ENCODE results near the gene CCL15.

The CCL15 gene

DNA sequence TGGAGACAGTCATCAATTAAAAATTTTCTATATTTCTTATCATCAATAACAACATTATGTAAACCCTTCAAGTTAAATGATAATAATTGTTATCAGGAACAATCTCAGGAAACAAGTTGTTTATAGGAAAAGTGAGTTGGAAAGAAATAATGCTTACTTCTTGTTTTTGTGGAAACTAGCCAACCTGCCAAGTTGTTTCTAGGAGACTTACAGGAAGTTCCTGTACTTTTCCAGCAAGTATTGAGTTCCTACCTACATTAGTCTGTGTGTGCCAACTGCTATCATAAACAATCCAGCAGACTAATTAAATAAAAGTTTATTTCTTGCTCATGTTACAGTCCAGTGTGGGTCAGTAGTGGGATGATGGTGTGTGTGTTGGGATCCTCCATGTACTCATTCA lies 13.2 kb downstream of the CCL15 start:
- DNase-seq = no peak

DNA sequence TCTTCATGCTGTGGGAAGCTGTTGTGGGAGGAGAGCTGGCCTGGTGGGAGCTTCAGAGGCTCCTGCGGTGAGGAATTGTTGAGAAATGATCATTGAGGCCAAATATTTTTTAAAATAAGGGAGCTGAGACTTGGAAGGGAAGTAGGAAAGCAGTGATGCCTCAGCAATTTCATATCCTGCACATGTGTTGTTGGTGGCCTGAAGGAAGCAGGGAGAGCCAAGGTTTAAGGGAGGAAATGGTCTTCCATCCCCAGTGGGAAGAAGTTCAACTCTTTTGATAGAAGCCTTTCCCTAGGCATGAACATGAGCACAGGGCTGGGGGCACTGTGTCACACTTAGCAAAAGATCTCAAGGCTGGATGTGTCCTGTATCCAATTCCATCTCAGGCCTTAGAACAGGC lies 14.7 kb downstream of the CCL15 start, which contains the start of gene CCL14:
CCL14 (minus strand) TSS at position 87 of the 400 bp plus-strand sequence; CDS start at position 7, 80 bp downstream.
- DNase-seq = no peak

DNA sequence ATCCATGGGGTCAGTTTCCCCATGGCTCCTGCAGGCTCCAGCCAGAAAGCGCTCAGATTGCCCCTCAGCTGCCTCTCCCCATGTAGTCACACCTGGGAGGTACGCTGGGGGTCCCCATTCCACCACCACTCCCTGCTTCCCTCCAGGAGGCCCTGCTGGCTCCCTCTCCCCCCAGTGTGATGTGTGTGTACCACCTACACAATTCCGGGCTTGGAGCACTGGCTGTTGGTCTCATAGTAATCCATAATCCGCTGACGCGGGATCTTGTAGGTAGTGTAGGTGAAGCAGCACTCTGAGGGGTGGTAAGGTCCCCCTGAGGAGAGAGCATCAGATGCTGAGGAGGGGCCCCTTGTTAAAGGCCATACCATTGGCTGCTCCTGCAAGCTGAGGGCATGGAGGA lies 17.2 kb downstream of the CCL15 start:
- DNase-seq = no peak

DNA sequence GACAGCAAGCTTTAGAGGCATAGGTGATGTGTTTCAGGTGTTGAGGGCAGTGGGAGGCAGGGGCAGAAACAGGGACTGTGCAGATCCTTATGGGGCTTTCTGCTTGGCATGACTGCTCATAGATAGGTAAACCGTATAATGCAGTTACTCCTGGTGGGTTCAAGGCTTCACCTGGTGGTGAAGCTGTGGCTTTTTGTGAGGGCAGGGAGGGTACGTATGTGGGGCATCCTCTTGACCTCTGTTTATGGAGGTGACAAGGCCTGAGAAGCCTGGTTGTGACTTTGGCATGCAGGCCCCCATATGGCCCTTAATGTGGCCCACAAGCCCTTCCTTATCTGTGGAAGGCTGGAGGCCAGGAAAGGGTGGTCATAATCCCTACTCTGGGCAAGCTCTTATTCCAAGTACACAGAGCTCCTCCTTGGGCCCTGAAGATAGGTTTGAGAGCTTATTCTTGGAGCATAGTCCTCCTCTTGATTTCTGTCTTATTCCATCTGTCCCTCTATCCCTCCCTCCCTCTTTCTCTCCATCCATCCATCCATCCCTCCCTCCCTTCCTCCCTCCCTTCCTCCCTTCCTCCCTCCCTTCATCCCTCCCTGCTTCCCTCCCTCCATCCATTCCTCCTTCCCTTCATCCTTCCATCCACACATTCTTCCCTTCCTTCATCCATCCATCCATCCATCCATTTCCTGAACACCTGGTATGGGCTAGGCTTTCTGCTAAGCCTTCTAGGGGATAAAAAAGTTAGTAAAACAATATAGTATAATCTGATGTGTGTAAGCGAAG lies 18.8 kb downstream of the CCL15 start:
- DNase-seq = no peak

DNA sequence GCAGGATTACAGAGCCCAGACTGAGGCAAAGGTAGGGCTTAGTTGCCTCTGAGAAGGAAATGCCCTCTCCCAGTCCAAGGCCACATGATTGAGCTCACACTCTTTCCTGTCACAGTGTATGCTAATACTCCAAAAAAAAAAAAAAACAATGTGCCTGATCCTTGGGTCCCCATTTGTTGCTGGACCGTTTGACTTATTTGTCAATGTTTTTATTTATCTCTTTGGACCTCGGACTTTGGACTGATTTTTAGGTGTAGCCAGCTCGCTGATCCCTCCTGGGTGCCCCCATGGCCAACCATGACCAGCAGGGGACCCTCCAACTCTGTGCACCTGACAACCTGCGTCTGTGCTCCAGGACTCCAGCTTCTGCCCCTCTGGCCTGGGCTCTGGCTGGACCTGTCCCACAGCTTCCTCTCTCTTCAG lies 19.4 kb downstream of the CCL15 start:
- no peak for DNase-seq

DNA sequence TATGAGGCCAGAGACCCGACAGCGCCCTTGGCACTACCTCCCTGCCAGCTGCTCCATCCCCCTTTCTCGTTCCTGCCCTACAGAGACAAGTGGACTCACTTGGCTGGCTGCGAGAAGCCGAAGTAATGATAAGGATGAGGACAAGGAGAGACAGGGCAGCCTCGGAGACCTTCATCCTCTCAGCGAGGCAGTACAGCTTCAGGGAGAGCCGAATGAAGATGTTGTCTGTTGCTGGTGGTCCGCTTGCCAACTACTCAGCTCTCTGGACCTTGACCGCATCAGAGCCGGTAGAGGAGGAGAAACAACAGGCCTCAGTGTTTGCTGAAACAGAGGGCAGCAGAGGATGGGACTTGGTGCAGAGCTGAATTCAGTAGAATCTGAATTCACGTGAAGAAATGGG lies 20.1 kb downstream of the CCL15 start, which contains the start of gene CCL16:
CCL16 (minus strand) TSS at position 252 of the 400 bp plus-strand sequence; CDS start at position 175, 77 bp downstream.
- no peak for DNase-seq

DNA sequence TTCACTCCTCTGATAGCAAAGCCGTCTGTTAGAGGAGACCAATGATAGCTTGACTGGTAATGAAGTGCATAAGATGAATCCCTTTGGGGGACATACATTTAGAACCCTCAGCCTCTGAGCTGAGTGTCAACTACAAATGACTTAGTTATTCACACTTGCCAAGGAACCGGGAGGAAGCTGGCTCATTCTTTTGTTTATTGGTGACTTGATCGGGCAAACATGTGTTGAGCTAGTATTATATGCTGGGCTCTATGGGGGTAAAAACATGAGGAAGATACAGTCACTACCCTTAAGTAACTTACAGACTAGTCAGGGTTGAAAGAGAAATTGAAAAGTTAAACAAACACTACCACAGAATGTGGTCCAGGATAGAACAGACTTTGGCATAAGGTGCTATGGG lies 23.0 kb downstream of the CCL15 start:
- DNase-seq = no peak

DNA sequence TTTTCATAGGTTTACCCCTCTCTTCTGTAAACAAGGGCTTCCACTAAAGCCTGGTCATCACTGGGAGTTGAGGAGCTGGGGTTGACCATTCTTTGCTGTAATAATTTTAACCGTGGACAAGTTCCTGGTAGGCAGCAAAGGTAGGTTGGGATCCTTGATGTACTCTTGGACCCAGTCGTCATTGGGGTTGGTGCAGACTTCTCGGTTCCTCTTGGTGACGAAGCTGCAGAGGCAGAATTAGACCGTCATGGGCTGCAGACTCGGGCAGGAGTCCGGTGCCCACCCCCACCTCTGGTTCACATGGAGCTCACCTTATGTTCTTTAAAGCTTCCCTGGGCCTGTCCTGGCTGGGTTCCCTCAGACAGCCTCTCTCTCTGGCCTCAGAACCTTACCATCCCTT lies 23.8 kb downstream of the CCL15 start:
- DNase-seq = no peak

DNA sequence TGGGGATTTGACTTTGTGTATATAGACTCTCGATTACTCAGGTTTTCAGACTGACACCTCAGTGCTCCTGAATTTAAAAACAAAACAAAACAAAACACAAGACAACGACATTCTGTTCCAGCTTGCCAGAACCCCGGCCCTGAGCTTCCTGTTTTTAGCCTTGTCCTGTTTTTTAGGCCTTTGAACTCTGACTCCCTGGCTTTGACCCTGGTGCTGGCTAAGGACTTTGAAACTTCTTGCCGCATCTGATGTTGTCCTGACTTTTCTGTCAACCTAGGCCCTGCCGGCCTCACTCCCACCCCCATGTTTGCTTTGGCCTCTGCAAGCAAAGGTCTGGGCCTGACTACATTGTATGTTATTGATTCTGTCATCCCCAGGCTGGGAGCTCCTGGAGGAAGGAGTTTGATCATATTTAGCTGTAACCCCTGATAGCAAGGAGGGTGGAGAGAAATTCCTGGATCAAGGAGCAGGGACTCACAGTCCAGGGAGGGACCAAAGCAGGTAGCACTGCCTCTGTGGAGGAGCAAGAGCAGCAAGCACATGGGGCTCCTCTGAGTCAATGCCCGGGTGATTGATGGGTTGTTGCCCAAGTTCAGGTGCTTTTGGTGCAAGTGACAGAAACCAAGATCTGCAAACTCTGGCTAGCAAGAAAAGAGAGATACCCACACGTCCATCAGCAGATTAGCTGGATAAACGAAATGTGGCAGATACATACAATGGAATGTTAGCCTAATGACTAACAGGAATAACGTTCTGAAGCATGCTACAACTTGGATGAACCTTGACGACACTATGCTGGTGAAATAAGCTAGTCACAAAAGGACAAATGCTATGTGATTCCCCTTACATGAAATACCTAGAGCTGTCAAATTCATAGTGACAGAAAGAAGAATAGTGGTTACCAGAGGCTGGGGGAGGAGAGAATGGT lies 27.8 kb downstream of the CCL15 start:
- peak; percentile 30 for DNase-seq

DNA sequence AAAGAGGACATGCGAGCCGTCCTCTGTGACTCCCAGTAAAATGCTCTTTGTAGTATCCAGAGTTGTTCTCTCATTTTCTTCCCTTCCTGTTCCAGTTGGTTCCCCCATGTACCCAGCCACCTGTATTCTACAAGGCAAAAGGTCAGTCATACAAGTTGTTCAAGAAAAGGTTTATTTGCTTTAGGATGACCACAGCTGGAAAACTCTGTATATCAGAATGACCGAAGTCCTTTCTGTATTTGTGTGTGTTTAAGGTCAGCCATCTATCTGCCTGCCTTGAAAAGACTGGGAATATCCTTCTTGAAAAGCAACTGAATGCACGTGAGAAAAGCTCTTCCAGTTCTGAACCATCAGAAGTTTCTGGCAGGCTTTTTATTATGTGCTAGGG lies 28.4 kb downstream of the CCL15 start:
- no peak for DNase-seq

DNA sequence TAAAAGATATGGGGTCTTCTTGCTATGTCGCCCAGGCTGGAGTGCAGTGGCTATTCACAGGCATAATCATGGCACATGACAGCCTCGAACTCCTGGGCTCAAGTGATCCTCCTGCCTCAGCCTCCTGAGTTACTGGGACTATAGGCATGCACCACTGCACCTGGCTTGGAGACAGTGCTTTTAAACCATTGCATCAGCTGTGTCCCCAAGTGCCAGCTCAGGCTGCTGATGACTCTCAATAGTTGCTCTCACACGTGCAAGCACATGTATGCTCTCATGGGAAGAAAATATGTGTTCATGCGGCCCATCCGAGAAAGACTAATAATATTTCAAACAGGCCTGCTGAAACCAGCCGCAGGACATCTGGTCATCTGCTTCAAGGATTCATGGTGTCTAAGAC lies 28.8 kb downstream of the CCL15 start:
- no peak for DNase-seq

DNA sequence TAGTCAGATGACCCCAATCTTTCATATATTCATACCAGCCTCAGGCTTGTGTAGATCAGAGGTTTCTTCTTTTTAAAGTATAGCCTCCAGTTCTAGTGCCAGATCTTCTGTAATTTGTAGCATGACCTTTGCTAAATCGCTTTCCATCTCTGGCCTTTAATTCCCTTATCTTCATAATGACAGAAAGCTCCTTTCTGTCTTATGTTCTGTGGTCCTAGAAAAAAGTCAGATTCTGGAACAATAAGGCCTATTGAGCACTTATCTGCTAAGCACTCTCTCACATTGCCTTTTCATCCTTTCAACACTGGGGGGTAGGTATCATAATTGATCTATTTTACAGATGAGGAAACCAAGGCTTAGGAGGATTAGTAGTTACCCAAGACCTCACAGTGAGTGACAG lies 29.3 kb downstream of the CCL15 start:
- DNase-seq = no peak

DNA sequence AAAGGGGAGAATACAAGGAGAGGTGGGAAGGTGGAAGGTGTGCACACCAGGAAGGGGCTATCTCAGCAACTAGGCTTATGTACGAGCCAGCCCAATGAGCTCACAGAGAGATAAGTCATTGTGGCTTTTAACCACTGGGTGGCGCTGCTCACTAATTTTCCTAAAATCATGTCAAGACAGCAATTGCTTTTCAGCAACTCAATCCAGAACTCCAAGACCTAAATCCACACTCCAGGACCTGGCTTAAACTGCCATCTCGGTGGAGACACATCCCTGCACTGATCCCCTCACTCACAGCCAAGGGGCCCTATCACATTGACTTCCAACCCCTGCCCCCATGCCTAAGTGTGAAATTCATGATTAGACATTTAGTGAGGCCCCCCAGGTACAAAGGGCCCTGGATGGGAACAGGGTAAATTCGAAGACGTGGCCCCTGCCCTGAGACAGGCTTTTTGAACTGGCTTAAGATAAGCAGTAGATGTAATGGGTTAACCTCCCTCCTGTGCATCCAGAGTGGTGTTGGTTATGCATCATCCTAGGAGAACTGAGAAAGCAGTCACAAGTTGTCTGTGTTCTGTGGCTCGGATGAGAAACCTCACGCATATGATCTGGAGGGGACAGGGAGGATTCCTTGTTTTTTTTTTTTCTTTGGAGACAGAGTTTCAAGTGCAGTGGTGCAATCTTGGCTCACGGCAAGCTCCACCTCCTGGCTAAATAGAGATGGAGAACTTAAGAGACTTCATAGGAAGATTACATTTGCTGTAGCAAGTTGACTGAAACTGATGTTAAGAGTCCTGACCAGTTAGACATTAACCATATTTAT lies 31.6 kb downstream of the CCL15 start:
- DNase-seq = peak; percentile 71

DNA sequence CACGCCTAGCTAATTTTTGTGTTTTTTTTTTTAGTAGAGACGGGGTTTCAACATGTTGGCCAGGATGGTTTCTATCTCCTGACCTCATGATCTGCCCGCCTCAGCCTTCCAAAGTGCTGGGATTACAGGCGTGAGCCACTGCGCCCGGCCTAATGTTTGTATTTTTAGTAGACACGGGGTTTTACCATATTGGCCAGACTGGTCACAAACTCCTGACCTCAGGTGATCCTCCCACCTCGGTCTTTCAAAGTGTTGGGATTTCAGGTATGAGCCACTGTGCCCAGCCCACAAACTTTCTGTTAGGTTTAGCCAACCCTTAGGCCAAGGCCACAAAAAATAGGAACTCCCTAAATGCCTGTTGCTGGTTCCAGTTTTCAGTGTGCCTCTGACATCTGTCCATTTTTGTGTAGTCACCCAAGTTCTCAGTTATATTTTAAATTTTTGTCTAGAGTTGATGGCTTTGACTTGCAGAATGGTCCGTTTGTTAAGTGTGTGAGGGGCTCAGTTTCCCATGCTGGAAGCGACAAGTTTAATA lies 32.8 kb downstream of the CCL15 start:
- DNase-seq = no peak

DNA sequence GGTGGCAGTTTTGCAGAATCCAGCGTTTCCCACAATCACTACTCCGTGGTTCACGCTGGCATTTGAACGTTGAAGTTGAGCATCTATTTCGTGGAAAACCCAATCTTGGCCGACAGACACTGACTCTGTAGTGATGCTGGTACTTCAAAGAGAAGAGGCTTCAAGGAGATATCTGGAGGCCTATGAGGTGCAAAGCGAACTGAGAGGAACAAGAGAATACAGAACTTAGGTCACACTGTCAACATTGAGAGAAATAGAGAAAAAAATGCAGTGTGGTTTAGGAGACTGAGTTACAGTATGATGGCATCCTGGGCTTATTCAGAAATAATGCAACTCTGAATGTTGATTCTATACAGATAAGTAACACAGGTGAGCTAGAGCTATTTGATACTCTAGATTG lies 36.1 kb downstream of the CCL15 start:
- DNase-seq = no peak

DNA sequence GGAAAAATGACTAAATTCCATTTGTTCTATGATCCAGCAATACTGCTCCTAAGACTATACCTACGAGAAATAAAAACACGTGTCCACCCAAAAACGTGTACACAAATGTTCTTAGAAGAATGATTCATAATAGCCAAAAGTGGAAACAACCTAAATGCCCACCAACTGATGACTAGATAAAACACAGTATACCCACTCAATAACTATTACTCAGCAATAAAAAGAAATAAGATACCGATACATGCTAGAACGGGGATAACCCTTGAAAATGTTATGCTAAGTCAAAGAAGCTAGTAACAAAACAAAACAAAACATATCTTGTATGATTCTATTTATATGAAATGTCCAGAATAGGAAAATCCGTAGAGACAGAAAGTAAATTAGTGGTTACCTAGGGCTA lies 37.7 kb downstream of the CCL15 start:
- DNase-seq = no peak

DNA sequence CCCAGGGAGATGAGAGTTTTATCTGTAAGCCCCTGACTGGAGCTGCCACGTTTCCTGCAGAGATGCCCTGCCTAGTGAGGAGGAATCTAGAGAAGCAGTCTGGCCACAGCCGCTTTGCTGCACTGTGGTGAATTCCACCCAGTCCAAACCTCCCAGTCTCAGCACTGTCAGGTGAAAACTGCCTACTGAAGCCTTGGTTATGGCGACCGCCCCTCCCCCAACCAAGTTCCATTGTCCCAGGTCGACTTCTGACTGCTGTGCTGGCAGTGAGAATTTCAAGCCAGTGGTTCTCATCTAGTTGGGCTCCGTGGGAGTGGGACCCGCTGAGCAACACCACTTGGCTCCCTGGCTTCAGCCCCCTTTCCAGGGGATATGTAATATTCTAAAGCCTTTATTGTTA lies 47.6 kb downstream of the CCL15 start:
- no peak for DNase-seq

DNA sequence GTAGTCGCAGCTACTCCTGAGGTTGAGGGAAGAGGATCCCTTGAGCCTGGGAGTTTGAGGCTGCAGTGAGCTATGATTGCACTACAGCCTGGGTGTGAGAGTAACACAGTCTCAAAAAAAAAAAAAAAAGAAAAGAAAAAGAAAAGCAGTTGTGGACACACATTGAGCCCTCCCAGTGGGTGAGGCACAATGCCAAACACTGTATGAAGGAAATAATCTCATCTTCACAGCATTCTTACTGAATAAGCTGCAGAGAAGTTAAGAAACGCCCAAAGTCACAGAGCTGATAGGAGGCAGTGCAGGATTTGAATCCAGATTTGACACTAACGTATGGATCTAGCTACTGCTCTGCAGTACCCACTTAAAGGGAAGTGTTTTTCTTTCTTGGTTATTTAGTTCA lies 52.0 kb downstream of the CCL15 start:
- DNase-seq = no peak

DNA sequence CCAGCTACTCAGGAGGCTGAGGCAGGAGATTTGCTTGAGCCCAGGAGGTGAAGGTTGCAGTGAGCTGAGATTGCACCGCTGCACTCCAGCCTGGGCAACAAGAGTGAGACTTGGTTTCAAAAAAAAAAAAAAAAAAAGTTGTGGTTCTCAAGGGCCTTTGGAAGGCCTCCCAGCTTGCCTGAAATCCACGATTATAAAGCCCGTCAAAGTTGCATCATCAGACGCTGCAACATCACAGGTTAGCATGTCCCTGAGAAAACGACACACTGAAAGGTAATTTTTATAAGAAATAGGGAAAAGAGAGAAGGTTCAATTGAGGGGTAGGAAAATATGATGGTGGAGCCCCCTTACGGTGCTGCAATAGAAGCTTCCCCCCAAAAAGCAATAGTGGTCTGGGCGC lies 53.3 kb downstream of the CCL15 start:
- DNase-seq = no peak

Measured in EL (cell line).